Activated T-cell treated with anti-CD3 and anti-CD28 coated beads, Interleukin-2, amount 50 U/mL, for 72 hours (primary cell): ENCODE results near the gene CAND2. TPM values are rescaled to one million over a fixed set of nuclear protein-coding genes. Genes with fewer than 3 reads are reported as not detected.

Experiments used
- ATAC-seq, 2 donors: fragments of 150-1000 bp; cut with Tn5 transposase; replicated peaks in 1 of 2; 2 replicates each; pipeline ENCODE4 v1.10.0; 2021; ENCODE audit warnings: moderate library complexity in 2 of 2, mild to moderate bottlenecking in 1 of 2
- DNase-seq, 2 donors: peaks; one replicate each; pipeline ENCODE4 v3.0.0; 2021 to 2022; ENCODE audit warnings: mixed read lengths in 1 of 2
- H3K27ac Mint-ChIP-seq: one replicate; pipeline ENCODE4 v1.8.0; 2022; ENCODE audit warnings: mild to moderate bottlenecking, moderate library complexity, mixed read lengths
- H3K27me3 Mint-ChIP-seq: one replicate; pipeline ENCODE4 v1.8.0; 2022; ENCODE audit warnings: low read depth, mixed read lengths
- H3K36me3 Mint-ChIP-seq, 2 donors: one replicate each; pipeline ENCODE4 v1.8.0; 2022; ENCODE audit warnings: mixed read lengths in 2 of 2, mild to moderate bottlenecking in 1 of 2; ENCODE audit not compliant: insufficient read depth in 2 of 2
- H3K4me1 Mint-ChIP-seq: one replicate; pipeline ENCODE4 v1.8.0; 2022; ENCODE audit warnings: low read depth, mixed read lengths
- H3K4me3 Mint-ChIP-seq, 2 donors: one replicate each; pipeline ENCODE4 v1.8.0; 2022; ENCODE audit warnings: mild to moderate bottlenecking in 2 of 2, mixed read lengths in 2 of 2, moderate library complexity in 2 of 2
- H3K9me3 Mint-ChIP-seq, 2 donors: one replicate each; pipeline ENCODE4 v1.8.0; 2022; ENCODE audit warnings: mixed read lengths in 2 of 2
- total RNA-seq, 2 donors: library from RNA; stranded (reverse); gene quantifications; one replicate each; pipeline ENCODE4 v1.2.3, GENCODE V29; 2022

Gene CAND2
- total RNA-seq, 2 donors from 2014 or later = 1.2 to 1.8 TPM

GRCh38 chr3:12759097-12759679, 37.3 kb upstream of the CAND2 start, which contains the start of gene TMEM40:
Gene TMEM40 (minus strand): TSS chr3:12759259. CDS start chr3:12749832, 9,427 bp downstream.
- no peaks in the 10 kb centered on the region for H3K36me3 Mint-ChIP-seq
- H3K4me1 Mint-ChIP-seq = no peaks in the 10 kb centered on the region
- no peak within 1 kb of the TSS for H3K27ac Mint-ChIP-seq
- no peaks in the 10 kb centered on the region for H3K9me3 Mint-ChIP-seq
- ATAC-seq (no peak), DNase-seq (no peak)
- no peaks in the 10 kb centered on the region for H3K27me3 Mint-ChIP-seq
- H3K4me3 Mint-ChIP-seq = no peak within 1 kb of the TSS

- DNase-seq (no peak), ATAC-seq (no peak)
- Mint-ChIP-seq H3K27me3 (no peaks in the 10 kb centered on the region), H3K4me3 (no peak overlapping the region), H3K27ac (no peak overlapping the region), H3K9me3 (no peaks in the 10 kb centered on the region), H3K36me3 (no peaks in the 10 kb centered on the region), H3K4me1 (no peaks in the 10 kb centered on the region)
Observed at GRCh38 chr3:12759693-12760565, 36.6 kb upstream of the CAND2 start.

GRCh38 chr3:12764171-12764776, 32.2 kb upstream of the CAND2 start:
- Mint-ChIP-seq H3K4me1 (no peaks in the 10 kb centered on the region), H3K36me3 (no peaks in the 10 kb centered on the region), H3K27ac (no peak overlapping the region), H3K4me3 (no peak overlapping the region), H3K9me3 (no peaks in the 10 kb centered on the region), H3K27me3 (no peaks in the 10 kb centered on the region)
- DNase-seq (no peak), ATAC-seq (no peak)

GRCh38 chr3:12766541-12766940, 29.9 kb upstream of the CAND2 start:
- ATAC-seq = no peak
- no peak for DNase-seq
- Mint-ChIP-seq H3K4me3 (no peak overlapping the region), H3K9me3 (no peaks in the 10 kb centered on the region), H3K4me1 (no peaks in the 10 kb centered on the region), H3K36me3 (no peaks in the 10 kb centered on the region), H3K27ac (no peak overlapping the region), H3K27me3 (no peaks in the 10 kb centered on the region)

- DNase-seq = no peak
- H3K4me1 Mint-ChIP-seq = no peaks in the 10 kb centered on the region
- H3K27me3 Mint-ChIP-seq = peaks cover 5% of the 10 kb centered on the region
- peaks cover 0 to 1% of the 10 kb centered on the region in 2 donors for H3K9me3 Mint-ChIP-seq
- no peaks in the 10 kb centered on the region for H3K36me3 Mint-ChIP-seq
- no peak for ATAC-seq
- no peak overlapping the region for H3K27ac Mint-ChIP-seq
- no peak overlapping the region for H3K4me3 Mint-ChIP-seq
Observed at GRCh38 chr3:12768579-12769527, 27.6 kb upstream of the CAND2 start.

GRCh38 chr3:12769761-12770160, 26.7 kb upstream of the CAND2 start:
- H3K9me3 Mint-ChIP-seq = peaks cover 0 to 1% of the 10 kb centered on the region in 2 donors
- DNase-seq (no peak), ATAC-seq (no peak)
- H3K36me3 Mint-ChIP-seq = no peaks in the 10 kb centered on the region
- peaks cover 5% of the 10 kb centered on the region for H3K27me3 Mint-ChIP-seq
- H3K4me3 Mint-ChIP-seq = no peak overlapping the region
- H3K27ac Mint-ChIP-seq = no peak overlapping the region
- no peaks in the 10 kb centered on the region for H3K4me1 Mint-ChIP-seq

GRCh38 chr3:12771236-12771635, 25.2 kb upstream of the CAND2 start:
- Mint-ChIP-seq H3K36me3 (no peaks in the 10 kb centered on the region), H3K4me1 (no peaks in the 10 kb centered on the region), H3K4me3 (no peak overlapping the region), H3K9me3 (peaks cover 0 to 1% of the 10 kb centered on the region in 2 donors), H3K27me3 (peaks cover 5% of the 10 kb centered on the region), H3K27ac (peak overlapping the region; percentile 4)
- DNase-seq (no peak), ATAC-seq (no peak)

- H3K27me3 Mint-ChIP-seq = peaks cover 5% of the 10 kb centered on the region
Observed at GRCh38 chr3:12772462-12772861, 24.0 kb upstream of the CAND2 start.

GRCh38 chr3:12773030-12773709, 23.3 kb upstream of the CAND2 start:
- DNase-seq (no peak), ATAC-seq (no peak)
- H3K4me1 Mint-ChIP-seq = no peaks in the 10 kb centered on the region
- H3K27ac Mint-ChIP-seq = peak overlapping the region; percentile 25
- peaks cover 5% of the 10 kb centered on the region for H3K27me3 Mint-ChIP-seq
- peaks cover 0 to 1% of the 10 kb centered on the region in 2 donors for H3K9me3 Mint-ChIP-seq
- no peak overlapping the region for H3K4me3 Mint-ChIP-seq
- H3K36me3 Mint-ChIP-seq = no peaks in the 10 kb centered on the region

More at GRCh38 chr3:12772462-12772861, 24.0 kb upstream of the CAND2 start:
- ATAC-seq (no peak), DNase-seq (no peak)
- Mint-ChIP-seq H3K9me3 (peaks cover 0 to 1% of the 10 kb centered on the region in 2 donors), H3K27ac (peak overlapping the region; percentile 25), H3K4me1 (no peaks in the 10 kb centered on the region), H3K4me3 (no peak overlapping the region), H3K36me3 (no peaks in the 10 kb centered on the region)

- no peak overlapping the region for H3K4me3 Mint-ChIP-seq
- DNase-seq (no peak), ATAC-seq (no peak)
- H3K27ac Mint-ChIP-seq = peak overlapping the region; percentile 25
- H3K27me3 Mint-ChIP-seq = peaks cover 5% of the 10 kb centered on the region
- no peaks in the 10 kb centered on the region for H3K36me3 Mint-ChIP-seq
- H3K9me3 Mint-ChIP-seq = peaks cover 0 to 1% of the 10 kb centered on the region in 2 donors
- no peaks in the 10 kb centered on the region for H3K4me1 Mint-ChIP-seq
Observed at GRCh38 chr3:12773710-12774086, 22.8 kb upstream of the CAND2 start.

GRCh38 chr3:12774619-12775018, 21.9 kb upstream of the CAND2 start:
- H3K4me3 Mint-ChIP-seq = no peak overlapping the region
- no peak for ATAC-seq
- no peaks in the 10 kb centered on the region for H3K36me3 Mint-ChIP-seq
- H3K4me1 Mint-ChIP-seq = no peaks in the 10 kb centered on the region
- DNase-seq = no peak
- peaks cover 0 to 1% of the 10 kb centered on the region in 2 donors for H3K9me3 Mint-ChIP-seq
- no peak overlapping the region for H3K27ac Mint-ChIP-seq
- H3K27me3 Mint-ChIP-seq = peaks cover 5% of the 10 kb centered on the region

- ATAC-seq = no peak
- H3K27ac Mint-ChIP-seq = no peak overlapping the region
- H3K36me3 Mint-ChIP-seq = no peaks in the 10 kb centered on the region
- no peak for DNase-seq
- no peaks in the 10 kb centered on the region for H3K4me1 Mint-ChIP-seq
- H3K9me3 Mint-ChIP-seq = peaks cover 0 to 1% of the 10 kb centered on the region in 2 donors
- H3K27me3 Mint-ChIP-seq = peaks cover 5% of the 10 kb centered on the region
- H3K4me3 Mint-ChIP-seq = no peak overlapping the region
Observed at GRCh38 chr3:12775226-12775625, 21.3 kb upstream of the CAND2 start.
